ENCODE data around the gene KIAA0232. TPM values are rescaled to one million over a fixed set of nuclear protein-coding genes. Genes with fewer than 3 reads are reported as not detected.

The KIAA0232 gene
- total and polyA plus RNA-seq, 9 of the 15 experiments (the other 6 are each of a cell fraction or from before 2014, with no cell fraction given), result 3.5 to 17.4 (median 13.0) TPM

GRCh38 chr4:6749340-6750171 is 33.0 kb upstream of the KIAA0232 start (continued):
- TF ChIP-seq MCM2 (IDR thresholded peaks at IDR 0.05; ENCODE audit: low read depth), result no peak
- no peak for TF ChIP-seq KLF13 (tag; IDR thresholded peaks at IDR 0.05; ENCODE audit: borderline replicate concordance, low read depth)
- TF ChIP-seq CBFA2T3 (IDR thresholded peaks at IDR 0.05), result 0 out of 2 replicates have a peak, but pooled peaks have one; percentile 7
- TF ChIP-seq, protein P1, sequence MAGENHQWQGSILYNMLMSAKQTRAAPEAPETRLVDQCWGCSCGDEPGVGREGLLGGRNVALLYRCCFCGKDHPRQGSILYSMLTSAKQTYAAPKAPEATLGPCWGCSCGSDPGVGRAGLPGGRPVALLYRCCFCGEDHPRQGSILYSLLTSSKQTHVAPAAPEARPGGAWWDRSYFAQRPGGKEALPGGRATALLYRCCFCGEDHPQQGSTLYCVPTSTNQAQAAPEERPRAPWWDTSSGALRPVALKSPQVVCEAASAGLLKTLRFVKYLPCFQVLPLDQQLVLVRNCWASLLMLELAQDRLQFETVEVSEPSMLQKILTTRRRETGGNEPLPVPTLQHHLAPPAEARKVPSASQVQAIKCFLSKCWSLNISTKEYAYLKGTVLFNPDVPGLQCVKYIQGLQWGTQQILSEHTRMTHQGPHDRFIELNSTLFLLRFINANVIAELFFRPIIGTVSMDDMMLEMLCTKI (IDR thresholded peaks at IDR 0.05; ENCODE audit: partially characterized antibody), result no peak
- TF ChIP-seq NR3C1 (CRISPR knock-in tag; IDR thresholded peaks at IDR 0.05), result no peak
- no peak for TF ChIP-seq E4F1 (CRISPR knock-in tag; IDR thresholded peaks at IDR 0.05; ENCODE audit: borderline replicate concordance)
- TF ChIP-seq ZNF165 (CRISPR knock-in tag; IDR thresholded peaks at IDR 0.05; ENCODE audit: borderline replicate concordance), result no peak
- no peak for TF ChIP-seq ZKSCAN3 (CRISPR knock-in tag; IDR thresholded peaks at IDR 0.05)
- TF ChIP-seq ARID3B (CRISPR knock-in tag; IDR thresholded peaks at IDR 0.05; ENCODE audit: borderline replicate concordance), result no peak
- TF ChIP-seq, protein P2, sequence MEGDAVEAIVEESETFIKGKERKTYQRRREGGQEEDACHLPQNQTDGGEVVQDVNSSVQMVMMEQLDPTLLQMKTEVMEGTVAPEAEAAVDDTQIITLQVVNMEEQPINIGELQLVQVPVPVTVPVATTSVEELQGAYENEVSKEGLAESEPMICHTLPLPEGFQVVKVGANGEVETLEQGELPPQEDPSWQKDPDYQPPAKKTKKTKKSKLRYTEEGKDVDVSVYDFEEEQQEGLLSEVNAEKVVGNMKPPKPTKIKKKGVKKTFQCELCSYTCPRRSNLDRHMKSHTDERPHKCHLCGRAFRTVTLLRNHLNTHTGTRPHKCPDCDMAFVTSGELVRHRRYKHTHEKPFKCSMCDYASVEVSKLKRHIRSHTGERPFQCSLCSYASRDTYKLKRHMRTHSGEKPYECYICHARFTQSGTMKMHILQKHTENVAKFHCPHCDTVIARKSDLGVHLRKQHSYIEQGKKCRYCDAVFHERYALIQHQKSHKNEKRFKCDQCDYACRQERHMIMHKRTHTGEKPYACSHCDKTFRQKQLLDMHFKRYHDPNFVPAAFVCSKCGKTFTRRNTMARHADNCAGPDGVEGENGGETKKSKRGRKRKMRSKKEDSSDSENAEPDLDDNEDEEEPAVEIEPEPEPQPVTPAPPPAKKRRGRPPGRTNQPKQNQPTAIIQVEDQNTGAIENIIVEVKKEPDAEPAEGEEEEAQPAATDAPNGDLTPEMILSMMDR (IDR thresholded peaks at IDR 0.05 in 2 of 3, conservative IDR thresholded peaks at IDR 0.05 in 1 of 3; ENCODE audit: insufficient read depth in 2 of 3, low read depth in 1 of 3, low read length in 3 of 3), result no peak
- no peak for TF ChIP-seq KDM5B (IDR thresholded peaks at IDR 0.05; ENCODE audit: insufficient replicate concordance, low read depth, low read length)
- no peak for TF ChIP-seq HSF4 (CRISPR knock-in tag; IDR thresholded peaks at IDR 0.05; ENCODE audit: borderline replicate concordance)
- no peak for TF ChIP-seq TEAD2 (tag; IDR thresholded peaks at IDR 0.05)
- no peak for TF ChIP-seq SMARCC2 (IDR thresholded peaks at IDR 0.05; ENCODE audit: low read depth)
- TF ChIP-seq U2AF2 (optimal IDR thresholded peaks at IDR 0.05; ENCODE audit: low read depth, low read length), result no peak
- no peak for TF ChIP-seq CLOCK (CRISPR knock-in tag; IDR thresholded peaks at IDR 0.05; ENCODE audit: borderline replicate concordance)

All from K562 (cell line).